ENCODE measurements around the gene RBM23. TPM values are rescaled to one million over a fixed set of nuclear protein-coding genes. Genes with fewer than 3 reads are reported as not detected.

The RBM23 gene
- total RNA-seq, 2 experiments from 2014 or later = 77.1 to 81.2 TPM

DNA sequence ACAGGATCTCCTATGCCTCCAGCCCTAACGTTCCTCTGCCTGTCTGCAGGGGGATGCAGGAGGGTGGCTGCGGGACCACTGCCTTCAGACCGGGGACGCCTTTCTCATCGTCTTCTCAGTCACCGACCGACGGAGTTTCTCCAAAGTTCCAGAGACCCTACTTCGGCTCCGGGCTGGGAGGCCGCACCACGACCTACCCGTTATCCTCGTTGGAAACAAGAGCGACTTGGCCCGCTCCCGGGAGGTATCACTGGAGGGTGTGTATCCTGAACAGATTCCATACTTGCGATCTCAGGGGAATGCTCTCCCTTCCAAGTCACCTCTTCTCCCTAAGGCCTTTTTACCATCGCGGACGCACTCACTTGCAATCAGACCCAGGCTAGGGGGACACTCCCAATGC is 33.0 kb downstream of the RBM23 start:
- CTCF ChIA-PET = interaction anchor here (0.7 to 11.0 kb wide), 10 partner anchors 10 to 316 kb away, joined by 3 to 152 read pairs (median 6); partner anchors contain the start of genes ABHD4 and LRP10
- peak overlapping the region; percentile 17 for H3K27ac Mint-ChIP-seq
- no peaks in the 10 kb centered on the region for H3K9me3 Mint-ChIP-seq (ENCODE audit: insufficient read depth)
- POLR2A ChIA-PET = interaction anchor here (0.7 to 1.0 kb wide), 3 partner anchors 13 to 34 kb away, joined by 3 to 7 read pairs (median 4); partner anchors contain the start of gene LRP10
- H3K27me3 Mint-ChIP-seq (ENCODE audit: low read depth) = peaks cover 37% of the 10 kb centered on the region
- peaks cover 4% of the 10 kb centered on the region for H3K36me3 Mint-ChIP-seq (ENCODE audit: low read depth)
- peaks cover 31% of the 10 kb centered on the region for H3K4me1 Mint-ChIP-seq (ENCODE audit: low read depth)
- peak overlapping the region; percentile 42 for H3K4me3 Mint-ChIP-seq
- ATAC-seq = no peak
- no peak for DNase-seq

- DNase-seq = no peak
- CTCF ChIA-PET = interaction anchor here (0.7 to 11.0 kb wide), 8 partner anchors 11 to 173 kb away, joined by 3 to 152 read pairs (median 6); partner anchors contain the start of genes CDH24 and LRP10
These were observed 34.0 kb downstream of the RBM23 start for GRCh38 chr14:22884738-22885523.

GRCh38 chr14:22884076-22884737 is 34.7 kb downstream of the RBM23 start:
- Mint-ChIP-seq H3K4me1 (ENCODE audit: low read depth) (peaks cover 29% of the 10 kb centered on the region), H3K36me3 (ENCODE audit: low read depth) (peaks cover 3% of the 10 kb centered on the region), H3K27me3 (ENCODE audit: low read depth) (peaks cover 29% of the 10 kb centered on the region), H3K4me3 (no peak overlapping the region), H3K9me3 (ENCODE audit: insufficient read depth) (no peaks in the 10 kb centered on the region), H3K27ac (no peak overlapping the region)
- ChIA-PET POLR2A (interaction anchor here (1.4 to 2.8 kb wide), 3 partner anchors 11 to 13 kb away, joined by 3 to 10 read pairs (median 7); no protein-coding TSS in a partner anchor), CTCF (interaction anchor here (1.2 to 11.0 kb wide), 7 partner anchors 11 to 174 kb away, joined by 3 to 152 read pairs (median 6); partner anchors contain the start of genes CDH24 and LRP10)
- DNase-seq (no peak), ATAC-seq (no peak)

More at GRCh38 chr14:22884738-22885523, 34.0 kb downstream of the RBM23 start:
- peaks cover 29% of the 10 kb centered on the region for H3K4me1 Mint-ChIP-seq (ENCODE audit: low read depth)
- no peak overlapping the region for H3K27ac Mint-ChIP-seq
- no peak for ATAC-seq
- H3K36me3 Mint-ChIP-seq (ENCODE audit: low read depth) = peaks cover 2% of the 10 kb centered on the region
- POLR2A ChIA-PET = interaction anchor here (0.6 to 2.8 kb wide), 3 partner anchors 12 to 44 kb away, joined by 3 to 10 read pairs (median 7); partner anchors contain the start of gene PRMT5
- no peak overlapping the region for H3K4me3 Mint-ChIP-seq
- peaks cover 33% of the 10 kb centered on the region for H3K27me3 Mint-ChIP-seq (ENCODE audit: low read depth)
- H3K9me3 Mint-ChIP-seq (ENCODE audit: insufficient read depth) = no peaks in the 10 kb centered on the region

- POLR2A ChIA-PET = interaction anchor here (1.4 to 2.8 kb wide), 3 partner anchors 11 to 12 kb away, joined by 3 to 10 read pairs (median 7); no protein-coding TSS in a partner anchor
- peaks cover 29% of the 10 kb centered on the region for H3K27me3 Mint-ChIP-seq (ENCODE audit: low read depth)
- H3K4me1 Mint-ChIP-seq (ENCODE audit: low read depth) = peaks cover 26% of the 10 kb centered on the region
- no peak within 1 kb of the TSS for H3K4me3 Mint-ChIP-seq
- no peak for DNase-seq
- peaks cover 8% of the 10 kb centered on the region for H3K36me3 Mint-ChIP-seq (ENCODE audit: low read depth)
- H3K9me3 Mint-ChIP-seq (ENCODE audit: insufficient read depth) = no peaks in the 10 kb centered on the region
- H3K27ac Mint-ChIP-seq = no peak within 1 kb of the TSS
- no peak for ATAC-seq
- CTCF ChIA-PET = interaction anchor here (0.9 to 11.0 kb wide), 8 partner anchors 10 to 175 kb away, joined by 3 to 152 read pairs (median 5); partner anchors contain the start of genes CDH24, LRP10 and PRMT5
These were observed 35.6 kb downstream of the RBM23 start, which contains the start of gene REM2 for GRCh38 chr14:22883173-22883976. TSS of gene REM2 (plus strand) at chr14:22883222. CDS start at chr14:22883288, 66 bp downstream.

GRCh38 chr14:22882529-22883172 is 36.3 kb downstream of the RBM23 start:
- ChIA-PET CTCF (interaction anchor here (0.8 to 11.0 kb wide), 11 partner anchors 9 to 312 kb away, joined by 3 to 152 read pairs (median 4); partner anchors contain the start of genes LRP10, PRMT5 and RBM23), POLR2A (interaction anchor here (0.6 to 2.8 kb wide), 6 partner anchors 8 to 1024 kb away, joined by 3 to 10 read pairs (median 3); no protein-coding TSS in a partner anchor)
- ATAC-seq (no peak), DNase-seq (no peak)
- H3K4me1 Mint-ChIP-seq (ENCODE audit: low read depth) = peaks cover 19% of the 10 kb centered on the region
- no peak overlapping the region for H3K4me3 Mint-ChIP-seq
- peaks cover 29% of the 10 kb centered on the region for H3K27me3 Mint-ChIP-seq (ENCODE audit: low read depth)
- H3K27ac Mint-ChIP-seq = no peak overlapping the region
- peaks cover 15% of the 10 kb centered on the region for H3K36me3 Mint-ChIP-seq (ENCODE audit: low read depth)
- no peaks in the 10 kb centered on the region for H3K9me3 Mint-ChIP-seq (ENCODE audit: insufficient read depth)

- Mint-ChIP-seq H3K27ac (no peak overlapping the region), H3K9me3 (ENCODE audit: insufficient read depth) (no peaks in the 10 kb centered on the region), H3K36me3 (ENCODE audit: low read depth) (peaks cover 18% of the 10 kb centered on the region), H3K27me3 (ENCODE audit: low read depth) (peaks cover 29% of the 10 kb centered on the region), H3K4me3 (no peak overlapping the region), H3K4me1 (ENCODE audit: low read depth) (peaks cover 13% of the 10 kb centered on the region)
- ChIA-PET CTCF (interaction anchor here (0.8 to 11.0 kb wide), 16 partner anchors 8 to 326 kb away, joined by 3 to 152 read pairs (median 3); partner anchors contain the start of genes LRP10, PRMT5 and RBM23), POLR2A (interaction anchor here (0.6 to 2.8 kb wide), 5 partner anchors 8 to 1023 kb away, joined by 3 to 10 read pairs (median 3); no protein-coding TSS in a partner anchor)
- DNase-seq (no peak), ATAC-seq (no peak)
These were observed 36.9 kb downstream of the RBM23 start for GRCh38 chr14:22882064-22882463.

DNA sequence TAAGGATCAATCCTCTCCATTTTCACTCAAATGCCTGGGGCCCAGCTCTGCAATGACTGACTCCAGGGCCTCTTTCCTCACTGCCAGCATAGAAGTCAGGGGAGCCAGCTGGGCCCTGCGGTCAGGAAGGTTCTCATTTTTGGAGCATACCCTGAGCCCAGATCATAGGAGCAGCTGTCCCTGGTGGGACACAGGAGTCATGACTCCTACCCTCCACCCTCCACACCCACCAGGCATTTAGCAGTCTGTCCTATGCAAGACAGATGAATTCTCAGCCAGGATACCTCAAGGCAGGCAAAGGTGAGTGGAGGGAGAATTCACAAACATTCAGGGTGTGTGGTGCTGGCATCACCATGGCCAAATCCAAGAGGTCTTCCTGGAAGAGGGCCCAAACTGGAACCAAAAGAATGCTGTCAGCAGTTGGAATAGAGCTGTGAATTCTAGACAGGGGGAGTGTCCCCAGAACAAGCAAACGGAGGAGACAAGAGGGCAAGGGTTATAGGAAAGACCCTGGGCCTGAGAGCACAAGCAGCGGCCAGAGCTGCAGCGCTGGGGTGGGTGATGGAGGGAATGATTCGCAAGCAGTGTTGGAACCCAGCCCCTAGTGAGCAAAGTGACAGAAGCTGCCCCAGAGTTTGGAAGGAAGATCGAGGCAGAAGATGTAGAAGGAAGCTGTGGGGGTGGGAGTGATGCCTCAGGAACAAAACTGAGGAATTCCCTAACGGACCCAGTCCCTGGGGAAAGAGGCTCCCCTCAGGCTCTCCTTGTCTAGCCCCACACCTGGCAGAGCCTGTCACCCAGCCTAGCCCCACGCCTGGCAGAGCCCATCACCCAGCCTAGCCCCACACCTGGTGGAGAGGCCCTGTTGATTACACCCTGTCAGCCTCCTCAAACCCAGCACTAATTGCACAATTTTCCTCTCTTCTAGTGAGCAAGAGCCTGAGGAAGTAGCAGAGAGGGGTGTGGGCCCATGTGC is 40.4 kb downstream of the RBM23 start:
- no peak overlapping the region for H3K27ac Mint-ChIP-seq
- ChIA-PET POLR2A (no interaction called here), CTCF (no interaction called here)
- ATAC-seq (no peak), DNase-seq (no peak)
- H3K9me3 Mint-ChIP-seq (ENCODE audit: insufficient read depth) = no peaks in the 10 kb centered on the region
- H3K4me3 Mint-ChIP-seq = no peak overlapping the region
- H3K36me3 Mint-ChIP-seq (ENCODE audit: low read depth) = peaks cover 41% of the 10 kb centered on the region
- peaks cover 5% of the 10 kb centered on the region for H3K4me1 Mint-ChIP-seq (ENCODE audit: low read depth)
- H3K27me3 Mint-ChIP-seq (ENCODE audit: low read depth) = peaks cover 12% of the 10 kb centered on the region

DNA sequence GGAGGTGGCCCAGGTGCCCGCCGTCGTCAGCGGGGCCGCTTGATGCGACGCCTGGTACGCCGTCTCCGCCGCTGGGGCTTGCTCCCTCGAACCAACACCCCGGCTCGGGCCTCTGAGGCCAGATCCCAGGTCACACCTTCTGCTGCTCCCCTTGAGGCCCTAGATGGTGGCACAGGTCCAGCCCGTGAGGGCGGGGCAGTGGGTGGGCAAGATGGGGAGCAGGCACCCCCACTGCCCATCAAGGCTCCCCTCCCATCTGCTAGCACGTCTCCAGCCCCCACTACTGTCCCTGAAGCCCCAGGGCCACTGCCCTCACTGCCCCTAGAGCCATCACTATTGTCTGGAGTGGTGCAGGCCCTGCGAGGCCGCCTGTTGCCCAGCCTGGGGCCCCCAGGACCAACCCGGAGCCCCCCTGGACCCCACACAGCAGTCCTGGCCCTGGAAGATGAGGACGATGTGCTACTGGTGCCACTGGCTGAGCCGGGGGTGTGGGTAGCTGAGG is 41.9 kb downstream of the RBM23 start:
- Mint-ChIP-seq H3K4me3 (no peak overlapping the region), H3K27ac (no peak overlapping the region), H3K4me1 (ENCODE audit: low read depth) (peaks cover 15% of the 10 kb centered on the region), H3K9me3 (ENCODE audit: insufficient read depth) (no peaks in the 10 kb centered on the region), H3K27me3 (ENCODE audit: low read depth) (peaks cover 4% of the 10 kb centered on the region), H3K36me3 (ENCODE audit: low read depth) (peaks cover 47% of the 10 kb centered on the region)
- ATAC-seq (no peak), DNase-seq (no peak)
- CTCF ChIA-PET = interaction anchor here (6.7 kb wide), 1 partner anchor 9 kb away, joined by 152 read pairs; the partner anchor contains the start of gene REM2
- POLR2A ChIA-PET = no interaction called here

GRCh38 chr14:22875748-22876319 is 43.1 kb downstream of the RBM23 start:
- peaks cover 17% of the 10 kb centered on the region for H3K4me1 Mint-ChIP-seq (ENCODE audit: low read depth)
- peaks cover 47% of the 10 kb centered on the region for H3K36me3 Mint-ChIP-seq (ENCODE audit: low read depth)
- H3K27me3 Mint-ChIP-seq (ENCODE audit: low read depth) = no peaks in the 10 kb centered on the region
- no peak overlapping the region for H3K4me3 Mint-ChIP-seq
- no peak for ATAC-seq
- no peak overlapping the region for H3K27ac Mint-ChIP-seq
- H3K9me3 Mint-ChIP-seq (ENCODE audit: insufficient read depth) = no peaks in the 10 kb centered on the region
- ChIA-PET POLR2A (no interaction called here), CTCF (interaction anchor here (6.7 kb wide), 1 partner anchor 10 kb away, joined by 152 read pairs; the partner anchor contains the start of gene REM2)
- DNase-seq = no peak

Measured in activated CD8-positive, alpha-beta T cell treated with anti-CD3 and anti-CD28 coated beads, Interleukin-2, amount 10 ng/mL, durations not matched to agents 7 days and 5 days (primary cell).